ENCODE data around the gene SKAP1.

Gene SKAP1

DNA sequence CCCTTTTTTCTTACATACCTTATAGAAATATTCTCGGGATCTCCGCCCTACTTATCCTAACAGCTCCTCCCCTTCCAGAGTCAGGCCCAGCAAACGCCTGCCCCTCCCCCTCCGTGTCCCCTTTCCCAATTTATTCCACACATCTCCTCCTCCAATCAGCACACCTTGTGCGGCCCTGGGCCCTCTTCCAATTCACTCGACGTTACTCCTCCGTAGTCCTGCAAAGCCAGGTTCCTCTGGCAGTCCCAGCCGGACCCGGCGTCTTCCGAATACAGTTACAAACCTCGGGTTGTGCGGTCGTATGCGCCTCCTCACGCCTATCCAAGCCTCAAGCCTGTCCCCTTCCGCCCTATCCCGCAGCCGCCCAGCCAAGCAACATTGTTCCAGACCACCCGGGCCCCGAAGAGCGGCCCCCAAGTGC, 329.4 kb downstream of the SKAP1 start:
- DNase-seq (ENCODE audit: low spot score), result peak; percentile 16
- TF ChIP-seq, protein P1, sequence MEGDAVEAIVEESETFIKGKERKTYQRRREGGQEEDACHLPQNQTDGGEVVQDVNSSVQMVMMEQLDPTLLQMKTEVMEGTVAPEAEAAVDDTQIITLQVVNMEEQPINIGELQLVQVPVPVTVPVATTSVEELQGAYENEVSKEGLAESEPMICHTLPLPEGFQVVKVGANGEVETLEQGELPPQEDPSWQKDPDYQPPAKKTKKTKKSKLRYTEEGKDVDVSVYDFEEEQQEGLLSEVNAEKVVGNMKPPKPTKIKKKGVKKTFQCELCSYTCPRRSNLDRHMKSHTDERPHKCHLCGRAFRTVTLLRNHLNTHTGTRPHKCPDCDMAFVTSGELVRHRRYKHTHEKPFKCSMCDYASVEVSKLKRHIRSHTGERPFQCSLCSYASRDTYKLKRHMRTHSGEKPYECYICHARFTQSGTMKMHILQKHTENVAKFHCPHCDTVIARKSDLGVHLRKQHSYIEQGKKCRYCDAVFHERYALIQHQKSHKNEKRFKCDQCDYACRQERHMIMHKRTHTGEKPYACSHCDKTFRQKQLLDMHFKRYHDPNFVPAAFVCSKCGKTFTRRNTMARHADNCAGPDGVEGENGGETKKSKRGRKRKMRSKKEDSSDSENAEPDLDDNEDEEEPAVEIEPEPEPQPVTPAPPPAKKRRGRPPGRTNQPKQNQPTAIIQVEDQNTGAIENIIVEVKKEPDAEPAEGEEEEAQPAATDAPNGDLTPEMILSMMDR (IDR thresholded peaks at IDR 0.05; ENCODE audit: extremely low read depth, missing control alignments), result no peak

DNA sequence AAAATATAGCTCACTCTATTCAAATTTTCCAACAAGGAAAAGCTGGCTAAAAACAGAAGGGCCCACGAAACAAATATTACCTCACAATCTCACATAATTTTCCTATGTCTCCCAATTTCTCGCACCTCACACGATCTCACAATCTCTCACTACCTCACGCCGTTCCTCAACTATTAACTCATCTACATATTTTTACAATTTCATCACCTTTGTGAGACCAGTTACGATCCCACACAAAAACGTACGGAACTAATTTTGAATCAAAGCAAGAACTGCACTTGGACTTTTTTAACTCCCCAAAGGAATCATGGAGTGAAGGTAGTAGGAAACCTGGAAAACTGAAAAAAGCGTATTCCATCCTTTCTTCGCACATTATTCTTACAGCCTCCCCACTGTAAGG, 329.9 kb downstream of the SKAP1 start:
- no peak for DNase-seq (ENCODE audit: low spot score)
- TF ChIP-seq, protein P1 (IDR thresholded peaks at IDR 0.05; ENCODE audit: extremely low read depth, missing control alignments), result no peak

DNA sequence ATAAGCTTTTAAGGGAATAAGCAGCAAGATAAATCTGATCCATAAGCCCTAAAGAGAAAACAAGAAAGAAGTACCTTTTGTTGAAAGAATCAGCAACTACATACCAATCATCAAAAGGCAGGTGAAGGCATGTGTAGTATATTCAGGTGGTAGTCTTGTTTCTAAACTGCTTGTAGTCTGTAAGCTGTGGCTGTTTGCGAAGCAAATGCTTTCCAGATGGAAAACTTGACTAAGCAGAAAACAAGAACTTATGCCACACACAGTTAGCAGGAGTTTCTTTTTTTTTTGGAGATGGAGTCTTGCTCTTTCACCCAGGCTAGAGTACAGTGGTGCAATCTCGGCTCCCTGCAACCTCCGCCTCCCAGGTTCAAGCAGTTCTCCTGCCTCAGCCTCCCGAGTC, 334.4 kb downstream of the SKAP1 start:
- TF ChIP-seq, protein P1 (IDR thresholded peaks at IDR 0.05; ENCODE audit: extremely low read depth, missing control alignments), result no peak
- no peak for DNase-seq (ENCODE audit: low spot score)

DNA sequence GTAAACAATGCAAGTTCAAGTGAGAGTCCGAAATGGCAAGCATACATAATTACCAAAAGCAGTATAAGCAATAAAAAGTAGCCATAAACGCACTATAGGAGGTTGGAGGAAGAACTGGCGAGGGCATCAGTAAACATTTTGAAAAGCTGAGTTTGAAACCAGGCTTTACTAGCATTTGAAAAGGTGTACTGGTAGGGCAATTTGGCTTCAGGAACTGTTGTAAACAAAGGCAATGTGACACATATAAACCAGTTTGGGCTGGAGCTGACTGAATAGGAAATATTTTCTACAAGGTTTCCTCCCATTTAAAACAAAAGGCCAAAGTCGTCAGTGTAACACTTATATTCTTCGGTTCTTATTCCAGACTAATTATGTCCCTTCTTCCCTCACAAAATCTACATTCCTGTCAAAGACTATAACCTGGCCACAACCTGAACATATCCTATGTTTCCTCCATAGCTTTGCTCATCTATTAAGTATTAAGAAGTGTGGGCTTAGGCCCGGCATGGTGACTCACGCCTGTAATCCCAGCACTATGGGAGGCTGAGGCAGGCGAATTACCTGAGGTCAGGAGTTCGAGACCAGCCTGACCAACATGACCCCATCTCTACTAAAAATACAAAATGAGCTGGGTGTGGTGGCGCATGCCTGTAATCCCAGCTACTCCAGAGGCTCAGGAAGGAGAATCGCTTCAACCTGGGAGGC, 336.5 kb downstream of the SKAP1 start:
- DNase-seq (ENCODE audit: low spot score), result no peak
- TF ChIP-seq, protein P1 (IDR thresholded peaks at IDR 0.05; ENCODE audit: extremely low read depth, missing control alignments), result no peak

DNA sequence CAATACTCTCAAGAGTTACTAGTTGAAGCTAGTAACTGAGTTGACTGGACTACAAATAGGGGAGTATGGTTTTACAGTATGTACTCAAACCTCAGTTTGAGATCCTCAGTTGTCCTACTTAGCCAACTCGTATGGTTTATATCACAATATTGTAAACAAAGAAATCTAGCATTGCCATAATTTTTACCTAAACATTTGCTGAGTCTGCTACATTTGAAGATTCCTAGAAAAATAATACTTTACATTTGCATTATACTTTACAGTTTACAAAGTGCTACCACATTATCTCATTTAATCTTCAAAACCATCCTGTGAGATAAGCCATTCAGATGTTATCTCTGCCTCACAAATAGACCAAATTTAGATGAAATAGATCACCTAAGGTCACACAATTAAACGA, 345.1 kb downstream of the SKAP1 start:
- TF ChIP-seq, protein P1 (IDR thresholded peaks at IDR 0.05; ENCODE audit: extremely low read depth, missing control alignments), result no peak
- DNase-seq (ENCODE audit: low spot score), result no peak

Measured in GM20000 (cell line).